GM18505 (cell line): ENCODE measurements around the gene SGPL1.

Experiments
- ATAC-seq: cut with Tn5 transposase; IDR thresholded peaks from one replicate; pipeline ENCODE4 v1.9.1; 2021; ENCODE audit not compliant: unreplicated experiment
- POLR2A ChIP-seq: IDR thresholded peaks from 4 replicates; pipeline ENCODE4 v1.6.1; 2011; ENCODE audit warnings: borderline replicate concordance; ENCODE audit not compliant: insufficient read depth, insufficient read length; ENCODE audit errors: extremely low read depth

SGPL1 gene

DNA sequence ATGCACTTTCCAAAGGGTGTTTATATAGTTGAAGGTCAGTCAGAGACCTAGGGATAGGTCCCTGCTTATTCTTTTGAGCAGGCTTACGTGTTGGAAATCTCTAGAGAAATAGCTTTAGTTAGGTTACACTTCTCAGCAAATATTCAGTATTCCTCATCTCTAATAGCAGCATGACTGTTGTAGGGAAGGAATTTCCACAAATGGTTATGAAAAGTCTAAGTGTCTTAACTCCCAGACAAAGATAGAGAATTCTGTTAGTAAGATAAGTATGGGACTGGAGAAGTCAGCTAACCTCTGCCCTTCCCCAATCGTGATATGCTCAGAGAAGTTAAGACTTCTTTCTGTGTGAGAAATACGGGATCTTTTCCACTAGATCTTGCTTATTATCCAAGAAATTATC, 16.5 kb downstream of the SGPL1 start:
- no peak for TF ChIP-seq POLR2A
- ATAC-seq: no peak

- no peak for ATAC-seq
- TF ChIP-seq POLR2A: no peak
Measured at GRCh38 chr10:70832852-70833528, 17.2 kb downstream of the SGPL1 start.

DNA sequence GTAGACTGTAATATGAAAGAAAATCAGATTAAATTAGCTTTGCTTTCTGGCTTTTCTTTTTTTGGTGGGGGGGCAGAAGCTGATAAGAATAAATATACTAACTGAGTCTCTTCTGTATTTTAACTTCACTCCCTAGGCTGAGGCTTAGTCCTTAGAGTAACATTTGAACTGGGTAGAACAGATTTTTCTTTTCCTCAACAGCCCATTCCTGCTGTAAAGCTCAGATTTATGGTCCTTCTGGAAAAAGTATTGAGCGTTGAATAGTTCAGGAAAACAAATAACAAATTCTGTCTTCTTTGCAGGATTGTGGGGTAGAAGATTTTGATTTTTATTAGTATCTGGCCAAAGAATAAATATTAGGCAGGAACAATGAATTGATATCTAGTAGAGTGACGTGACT, 17.9 kb downstream of the SGPL1 start:
- TF ChIP-seq POLR2A: no peak
- no peak for ATAC-seq

- TF ChIP-seq POLR2A: no peak
- no peak for ATAC-seq
Measured at GRCh38 chr10:70834021-70834420, 18.3 kb downstream of the SGPL1 start.

DNA sequence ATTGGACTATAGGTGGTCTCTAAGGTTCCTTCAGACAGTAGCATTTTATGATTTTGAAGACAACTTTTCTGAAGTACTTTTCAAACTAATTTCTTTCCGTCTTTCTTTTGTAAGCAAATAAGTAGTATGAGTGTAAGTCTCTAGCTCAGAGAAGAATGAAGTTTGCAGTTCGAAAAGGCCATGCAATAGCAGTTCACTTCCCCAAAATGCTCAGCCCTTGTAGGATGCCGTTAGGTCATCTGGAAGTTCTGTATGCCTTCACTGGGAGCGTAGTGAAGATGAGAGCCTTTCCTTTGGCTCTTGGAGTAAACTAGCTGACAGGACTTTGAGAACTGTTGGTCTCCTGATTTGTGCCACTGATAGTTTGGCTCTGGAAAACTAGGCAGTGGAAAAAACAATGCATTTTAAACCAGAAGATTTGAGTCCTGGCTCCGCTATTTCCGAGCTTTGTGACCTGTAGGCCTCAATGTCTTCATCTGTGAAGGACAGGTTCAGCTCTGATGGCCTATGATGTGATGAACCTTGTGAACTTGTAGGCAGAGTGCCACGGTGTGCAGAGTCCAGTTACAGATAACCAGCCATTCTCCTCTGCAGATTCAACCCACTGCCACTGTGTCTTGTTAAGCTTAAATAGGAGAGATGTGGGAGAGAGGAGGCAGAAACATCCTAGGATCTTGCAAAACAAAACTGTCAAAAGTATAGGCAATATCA, 18.8 kb downstream of the SGPL1 start:
- no peak for ATAC-seq
- no peak for TF ChIP-seq POLR2A

DNA sequence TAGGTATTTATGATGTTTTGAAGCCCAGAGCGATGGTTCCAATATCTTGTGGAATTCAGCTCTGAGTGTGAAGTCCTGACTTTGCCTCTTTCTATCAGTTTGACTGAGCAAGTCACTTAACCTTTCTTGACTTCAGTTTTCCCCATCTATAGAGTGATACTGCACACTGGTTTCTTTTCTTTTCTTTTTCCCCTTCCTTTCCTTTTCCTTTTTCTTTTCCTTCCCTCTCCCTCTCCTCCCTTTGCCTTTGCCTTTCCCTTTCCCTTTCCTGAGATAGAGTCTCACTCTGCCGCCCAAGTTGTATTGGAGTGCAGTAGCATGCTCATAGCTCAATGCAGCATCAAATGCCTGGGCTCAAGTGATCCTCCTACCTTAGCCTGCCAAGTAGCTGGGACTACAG, 20.6 kb downstream of the SGPL1 start:
- no peak for ATAC-seq
- TF ChIP-seq POLR2A: no peak

GRCh38 chr10:70837660-70838059, 21.9 kb downstream of the SGPL1 start:
- no peak for TF ChIP-seq POLR2A

DNA sequence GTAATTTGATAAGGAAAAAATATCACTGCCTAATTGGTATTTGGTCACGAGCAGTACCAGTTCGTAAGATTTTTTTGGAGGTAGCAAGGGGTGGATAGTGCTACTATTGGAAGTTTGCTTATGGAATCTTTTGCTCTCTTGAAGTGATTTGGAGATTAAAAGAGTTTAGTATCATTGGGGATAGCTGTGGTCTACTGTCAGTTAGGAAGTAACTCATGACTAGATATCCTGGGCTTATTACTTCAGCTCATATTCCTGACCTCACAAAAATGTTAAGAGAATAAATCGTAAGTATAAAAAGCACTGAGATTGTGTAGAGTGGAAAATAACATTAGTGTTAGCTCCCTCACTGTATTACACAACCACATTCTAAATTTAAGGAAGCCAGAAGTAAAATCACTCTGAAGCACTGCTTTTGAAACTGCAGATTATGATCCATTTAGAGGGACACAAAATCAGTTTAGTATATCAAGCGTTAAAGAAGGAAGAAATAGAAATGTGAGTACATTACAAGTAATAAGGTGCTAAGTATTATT, 22.6 kb downstream of the SGPL1 start:
- ATAC-seq: no peak
- no peak for TF ChIP-seq POLR2A

More at GRCh38 chr10:70837660-70838059, 21.9 kb downstream of the SGPL1 start:
- ATAC-seq: no peak

- no peak for TF ChIP-seq POLR2A
- ATAC-seq: no peak
Measured at GRCh38 chr10:70840836-70841235, 25.1 kb downstream of the SGPL1 start.

- TF ChIP-seq POLR2A: no peak
- no peak for ATAC-seq
Measured at GRCh38 chr10:70843333-70843732, 27.6 kb downstream of the SGPL1 start.

- no peak for ATAC-seq
- no peak for TF ChIP-seq POLR2A
Measured at GRCh38 chr10:70843776-70844489, 28.2 kb downstream of the SGPL1 start.

DNA sequence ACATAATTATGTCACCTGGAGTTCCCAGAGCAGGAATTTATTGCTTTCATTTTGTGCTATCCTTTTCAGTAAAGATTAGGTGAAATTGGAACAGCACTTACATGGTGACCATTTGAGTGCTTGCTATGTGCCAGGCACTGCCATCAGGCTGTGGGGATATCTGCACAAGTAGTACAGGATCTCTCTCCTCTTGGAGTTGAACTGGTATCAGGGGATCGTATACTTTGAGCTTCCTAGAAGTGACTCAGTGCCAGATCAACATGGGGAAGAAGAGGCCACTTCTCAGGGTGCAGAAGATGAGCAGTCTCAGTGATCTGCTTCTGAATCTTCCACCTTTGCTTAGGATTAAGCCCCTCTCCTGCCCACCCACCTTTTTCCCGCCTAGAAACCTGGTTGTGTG, 29.5 kb downstream of the SGPL1 start:
- no peak for ATAC-seq
- no peak for TF ChIP-seq POLR2A

DNA sequence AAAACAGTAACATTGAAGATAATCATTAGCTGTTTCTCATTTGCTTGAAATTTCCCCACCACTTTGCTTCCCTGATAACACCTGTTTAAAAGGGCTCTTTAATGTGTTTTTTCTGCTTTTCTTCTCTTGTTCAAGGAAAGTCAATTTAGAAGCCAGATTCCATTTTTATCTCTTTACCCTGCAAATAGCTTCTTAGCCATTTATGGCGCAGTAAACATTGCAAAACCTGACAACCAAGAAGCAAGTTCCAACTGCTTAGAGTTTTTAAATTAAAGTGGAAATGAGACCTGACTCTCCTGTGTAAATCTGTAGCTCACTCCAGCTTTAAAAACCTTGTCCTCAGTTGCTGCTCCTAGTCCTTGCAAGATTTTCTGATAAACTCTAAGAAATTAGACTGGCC, 30.1 kb downstream of the SGPL1 start:
- ATAC-seq: no peak

More for the DNA sequence above, 30.1 kb downstream of the SGPL1 start:
- TF ChIP-seq POLR2A: no peak
